Astrocyte of the cerebellum (primary cell): ENCODE data around the gene ROBO2.

Experiments used
- DNase-seq: peaks from one replicate; pipeline ENCODE4 v3.0.0-alpha.2; 2011; ENCODE audit warnings: low read depth
- H3K4me3 ChIP-seq: 2 replicates; pipeline ENCODE4 v1.5.1; 2011; ENCODE audit warnings: mild to moderate bottlenecking, low read depth, low read length, moderate library complexity
- in situ Hi-C: cut with HindIII; loops from 2 replicates; pipeline ENCODE4 v1.10.0; 2017; ENCODE audit warnings: low sequenced_read_pairs
- TF ChIP-seq, protein P1 (sequence below): IDR thresholded peaks from 2 replicates; pipeline ENCODE4 v1.5.1; 2012; ENCODE audit warnings: low read length, low read depth, moderate library complexity, mild to moderate bottlenecking; ENCODE audit errors: missing control alignments

ROBO2 gene

DNA sequence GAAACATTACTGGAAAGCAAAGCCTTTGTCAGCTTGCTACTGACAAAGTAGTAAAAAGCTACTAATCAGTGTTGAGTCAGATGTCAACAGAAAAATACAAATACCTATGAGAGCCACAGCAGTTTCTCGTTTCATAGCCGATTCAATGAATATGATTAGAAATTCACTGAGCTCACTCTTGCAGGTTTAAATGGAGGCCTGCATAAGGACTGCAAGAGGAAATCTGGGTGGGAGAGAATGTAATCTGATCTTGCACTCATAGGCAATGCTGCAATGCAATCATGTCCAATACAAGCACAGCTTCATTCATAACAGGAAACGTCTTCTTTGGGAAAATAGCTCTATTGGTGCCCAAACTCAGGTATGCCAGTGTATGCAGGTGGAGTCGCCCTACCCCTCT is 608.8 kb downstream of the ROBO2 start:
- H3K4me3 ChIP-seq = no peak overlapping the region
- no peak for DNase-seq
- TF ChIP-seq, protein P1, sequence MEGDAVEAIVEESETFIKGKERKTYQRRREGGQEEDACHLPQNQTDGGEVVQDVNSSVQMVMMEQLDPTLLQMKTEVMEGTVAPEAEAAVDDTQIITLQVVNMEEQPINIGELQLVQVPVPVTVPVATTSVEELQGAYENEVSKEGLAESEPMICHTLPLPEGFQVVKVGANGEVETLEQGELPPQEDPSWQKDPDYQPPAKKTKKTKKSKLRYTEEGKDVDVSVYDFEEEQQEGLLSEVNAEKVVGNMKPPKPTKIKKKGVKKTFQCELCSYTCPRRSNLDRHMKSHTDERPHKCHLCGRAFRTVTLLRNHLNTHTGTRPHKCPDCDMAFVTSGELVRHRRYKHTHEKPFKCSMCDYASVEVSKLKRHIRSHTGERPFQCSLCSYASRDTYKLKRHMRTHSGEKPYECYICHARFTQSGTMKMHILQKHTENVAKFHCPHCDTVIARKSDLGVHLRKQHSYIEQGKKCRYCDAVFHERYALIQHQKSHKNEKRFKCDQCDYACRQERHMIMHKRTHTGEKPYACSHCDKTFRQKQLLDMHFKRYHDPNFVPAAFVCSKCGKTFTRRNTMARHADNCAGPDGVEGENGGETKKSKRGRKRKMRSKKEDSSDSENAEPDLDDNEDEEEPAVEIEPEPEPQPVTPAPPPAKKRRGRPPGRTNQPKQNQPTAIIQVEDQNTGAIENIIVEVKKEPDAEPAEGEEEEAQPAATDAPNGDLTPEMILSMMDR = no peak
- in situ Hi-C loops = no loop called here

DNA sequence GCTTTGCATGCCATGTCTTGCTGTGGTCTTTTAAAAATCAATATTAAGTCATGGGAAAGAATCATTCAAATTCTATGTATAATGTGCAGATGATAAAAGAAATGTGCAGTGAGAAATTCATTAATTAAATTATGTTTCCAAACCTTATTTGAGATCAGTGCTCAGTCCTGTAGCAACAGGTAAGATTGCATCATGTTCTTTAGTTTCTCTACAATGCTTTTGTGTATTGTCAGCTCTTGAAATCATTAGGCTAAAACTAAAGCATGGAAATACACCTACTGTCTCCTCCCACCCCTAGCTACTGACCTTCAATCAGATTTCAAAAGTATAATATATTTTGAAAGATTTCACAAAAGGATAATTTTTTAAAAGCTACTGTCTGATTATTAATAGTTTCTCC is 612.7 kb downstream of the ROBO2 start:
- TF ChIP-seq, protein P1 = no peak
- no peak for DNase-seq
- no peak overlapping the region for H3K4me3 ChIP-seq
- in situ Hi-C loops = no loop called here

DNA sequence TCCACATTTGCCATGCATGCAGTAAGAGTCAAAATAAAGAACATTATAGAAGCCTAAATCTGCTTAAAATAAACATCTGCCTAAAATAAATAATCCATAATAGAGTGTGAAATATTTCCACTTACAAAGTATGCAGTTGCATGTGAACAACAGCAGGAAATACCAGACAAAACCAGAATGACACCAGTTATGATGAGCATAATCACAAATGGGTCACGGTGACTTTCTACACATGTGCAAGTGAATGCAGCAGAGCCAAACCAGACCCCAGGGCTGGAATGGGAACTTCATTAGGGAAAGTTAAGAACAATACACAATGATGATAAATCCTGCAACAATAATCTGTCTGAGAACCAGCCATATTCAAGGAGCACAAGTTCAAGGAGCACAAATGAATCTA is 615.5 kb downstream of the ROBO2 start:
- in situ Hi-C loops = no loop called here
- H3K4me3 ChIP-seq = no peak overlapping the region
- TF ChIP-seq, protein P1 = no peak
- DNase-seq = no peak

DNA sequence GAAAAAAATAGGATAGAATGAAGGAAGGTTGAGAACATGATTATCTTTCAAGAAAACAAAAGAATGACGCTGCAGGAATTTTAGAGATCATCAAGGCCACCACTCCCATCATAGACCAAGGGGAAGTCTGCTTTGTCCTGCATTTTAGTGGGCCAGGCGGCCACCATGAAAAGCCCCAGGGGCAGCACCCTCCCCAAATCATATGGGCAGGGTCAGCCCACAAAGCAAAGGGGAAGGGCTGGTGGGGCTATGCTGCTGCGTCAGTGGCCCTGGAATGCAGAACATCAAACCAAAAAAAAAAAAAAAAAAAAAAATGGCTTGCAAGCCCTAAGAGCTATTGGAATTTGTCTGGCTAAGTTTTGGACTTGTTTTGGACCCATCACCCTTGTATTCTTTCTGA is 620.8 kb downstream of the ROBO2 start:
- in situ Hi-C loops = no loop called here
- TF ChIP-seq, protein P1 = no peak

DNA sequence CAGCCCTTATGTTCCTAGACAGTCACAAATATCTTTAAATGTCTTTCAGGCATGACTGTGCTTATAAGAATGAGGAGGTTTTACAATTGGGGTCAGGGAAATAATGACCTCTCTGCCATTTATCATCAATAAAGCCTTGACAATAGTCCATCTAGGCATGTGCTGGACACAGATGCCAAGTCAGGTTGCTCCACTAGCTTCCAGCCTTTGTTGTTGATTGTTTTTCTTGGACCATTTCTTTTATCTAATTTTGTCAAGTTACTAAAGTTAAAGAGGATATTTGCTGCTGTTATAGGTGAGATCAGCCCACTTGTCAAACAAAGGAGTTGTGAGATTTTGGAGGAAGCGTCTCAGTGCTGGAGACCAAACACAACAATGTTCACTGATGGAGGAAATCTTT is 628.0 kb downstream of the ROBO2 start:
- in situ Hi-C loops = no loop called here
- no peak overlapping the region for H3K4me3 ChIP-seq
- TF ChIP-seq, protein P1 = no peak
- DNase-seq = no peak

More for the DNA sequence above, 620.8 kb downstream of the ROBO2 start:
- no peak for DNase-seq
- H3K4me3 ChIP-seq = no peak overlapping the region

DNA sequence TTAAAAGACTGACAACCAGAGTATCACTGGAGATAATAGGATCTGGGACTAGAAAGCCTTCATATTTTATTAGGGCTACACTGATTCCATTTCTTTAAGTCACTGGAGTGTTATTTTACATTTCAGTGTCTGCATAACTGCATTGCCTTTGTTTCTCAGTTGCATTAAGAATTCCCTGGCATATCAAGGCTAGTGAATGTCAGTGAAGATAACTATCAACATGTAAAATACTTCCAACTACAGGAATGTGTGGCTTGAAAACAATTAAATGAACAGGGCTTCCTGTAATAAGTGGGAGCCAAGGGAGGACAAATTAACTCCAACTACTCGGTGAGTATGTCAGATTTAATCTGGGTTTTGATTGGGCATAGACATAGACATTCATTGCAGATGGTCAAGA is 628.5 kb downstream of the ROBO2 start:
- H3K4me3 ChIP-seq = no peak overlapping the region
- TF ChIP-seq, protein P1 = no peak
- in situ Hi-C loops = no loop called here
- no peak for DNase-seq

DNA sequence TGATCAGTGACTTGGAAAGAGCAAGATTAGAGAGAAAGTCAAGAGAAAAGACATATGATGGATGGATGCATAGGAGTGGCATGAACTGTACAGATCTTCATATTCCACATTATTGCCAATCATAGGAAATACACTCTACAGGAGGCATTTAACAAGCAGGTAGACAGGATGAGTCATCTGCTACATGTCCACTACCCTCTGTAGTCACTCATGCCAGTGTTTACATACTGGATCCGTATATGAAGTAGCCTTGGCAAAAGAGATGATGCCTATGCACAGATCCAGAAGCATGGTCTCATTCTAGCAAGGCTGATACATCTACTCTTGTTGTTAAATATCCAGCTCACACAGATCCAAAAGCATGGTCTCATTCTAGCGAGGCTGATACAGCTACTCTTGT is 632.1 kb downstream of the ROBO2 start:
- no peak for DNase-seq
- H3K4me3 ChIP-seq = no peak overlapping the region
- TF ChIP-seq, protein P1 = no peak
- in situ Hi-C loops = no loop called here
